HG02798 (cell line): ENCODE data around the gene CREBBP.

Experiments used
- ATAC-seq: cut with Tn5 transposase; IDR thresholded peaks from one replicate; pipeline ENCODE4 v1.9.1; 2021; ENCODE audit warnings: mild to moderate bottlenecking; ENCODE audit not compliant: unreplicated experiment, poor library complexity

CREBBP gene

GRCh38 chr16:3800477-3801270 is 79.8 kb downstream of the CREBBP start:
- ATAC-seq, result no peak

DNA sequence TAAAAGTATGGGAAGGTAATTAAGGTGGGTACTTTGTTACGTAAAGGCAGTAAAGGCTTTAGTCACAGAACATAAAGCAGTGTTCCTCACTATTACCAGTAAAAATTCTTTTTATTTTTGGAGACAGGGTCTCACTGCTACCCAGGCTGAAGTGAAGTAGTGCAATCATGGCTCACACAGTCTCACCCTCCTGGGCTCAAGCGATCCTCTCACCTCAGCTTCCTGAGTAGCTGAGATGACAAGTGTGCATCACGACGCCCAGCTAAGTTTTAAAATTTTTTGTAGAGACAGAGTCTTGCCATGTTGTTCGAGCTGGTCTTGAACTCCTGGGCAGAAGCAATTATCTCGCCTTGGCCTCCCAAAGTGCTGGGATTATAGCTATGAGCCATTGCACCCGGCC is 80.5 kb downstream of the CREBBP start:
- no peak for ATAC-seq

DNA sequence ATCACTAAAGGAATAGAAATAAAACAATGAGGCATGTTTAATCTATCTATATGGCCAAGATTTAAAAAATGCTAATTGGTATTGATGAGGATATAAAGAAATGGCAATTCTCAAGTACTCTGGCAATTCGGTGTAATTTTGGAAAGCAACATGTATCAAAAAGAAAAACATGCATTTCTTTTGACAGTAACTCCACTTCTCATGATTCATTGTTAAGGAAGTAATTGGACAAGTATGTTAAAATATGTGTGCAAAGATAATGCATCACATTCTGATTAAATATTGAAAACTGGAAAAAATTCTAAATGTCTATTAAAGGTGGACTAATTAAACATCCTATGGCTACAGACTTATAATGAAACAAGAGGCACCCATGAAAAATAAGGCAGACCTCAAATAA is 81.2 kb downstream of the CREBBP start:
- ATAC-seq, result no peak

- no peak for ATAC-seq
These were observed 81.7 kb downstream of the CREBBP start for GRCh38 chr16:3798838-3799237.

- no peak for ATAC-seq
These were observed 82.4 kb downstream of the CREBBP start for GRCh38 chr16:3797904-3798811.

DNA sequence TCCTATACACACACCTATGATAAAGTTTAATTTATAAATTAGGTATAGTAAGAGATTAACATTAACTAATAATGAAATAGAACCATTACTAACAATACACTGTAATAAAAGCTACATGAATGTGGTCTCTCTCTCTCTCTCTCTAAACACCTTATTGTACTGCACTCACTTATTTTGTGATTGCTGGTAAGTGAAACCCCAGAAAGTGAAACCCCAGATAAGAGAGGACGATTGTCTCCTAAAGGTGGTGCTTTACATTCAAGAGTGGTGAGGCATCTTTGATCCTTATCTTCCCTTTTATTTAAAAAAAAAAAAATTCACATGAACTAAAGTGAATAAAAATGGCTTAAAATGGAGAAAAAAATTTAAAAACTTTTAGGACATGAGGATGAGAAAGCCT is 83.0 kb downstream of the CREBBP start:
- ATAC-seq, result no peak

GRCh38 chr16:3793161-3793576 is 87.3 kb downstream of the CREBBP start:
- ATAC-seq, result no peak

DNA sequence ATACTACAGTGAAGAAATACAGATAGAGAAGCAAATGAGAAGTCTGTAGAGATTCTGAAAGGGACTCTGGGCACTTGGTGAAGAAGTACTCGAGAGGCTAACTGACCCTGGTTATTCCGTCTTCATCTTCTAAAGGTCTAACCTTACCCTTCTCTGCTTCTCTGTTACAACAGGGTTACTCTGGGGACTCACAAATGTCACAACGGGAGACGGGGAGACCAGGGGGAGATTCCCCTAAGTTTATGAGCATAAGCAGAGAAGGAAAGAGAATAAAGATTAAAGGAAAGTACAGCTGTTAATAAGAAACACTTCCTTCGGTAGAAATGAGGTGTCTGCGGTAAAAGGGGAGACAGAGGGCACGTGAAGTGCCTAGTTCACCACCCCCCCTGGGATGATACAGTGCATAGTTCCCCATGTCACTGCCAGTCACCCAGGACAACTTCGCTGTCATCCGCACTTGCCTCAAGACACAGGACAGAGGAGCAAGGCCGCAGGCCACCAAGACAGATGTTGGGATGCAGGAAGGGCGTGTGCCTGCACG is 88.0 kb downstream of the CREBBP start:
- no peak for ATAC-seq

- no peak for ATAC-seq
These were observed 88.8 kb downstream of the CREBBP start for GRCh38 chr16:3791701-3792100.

DNA sequence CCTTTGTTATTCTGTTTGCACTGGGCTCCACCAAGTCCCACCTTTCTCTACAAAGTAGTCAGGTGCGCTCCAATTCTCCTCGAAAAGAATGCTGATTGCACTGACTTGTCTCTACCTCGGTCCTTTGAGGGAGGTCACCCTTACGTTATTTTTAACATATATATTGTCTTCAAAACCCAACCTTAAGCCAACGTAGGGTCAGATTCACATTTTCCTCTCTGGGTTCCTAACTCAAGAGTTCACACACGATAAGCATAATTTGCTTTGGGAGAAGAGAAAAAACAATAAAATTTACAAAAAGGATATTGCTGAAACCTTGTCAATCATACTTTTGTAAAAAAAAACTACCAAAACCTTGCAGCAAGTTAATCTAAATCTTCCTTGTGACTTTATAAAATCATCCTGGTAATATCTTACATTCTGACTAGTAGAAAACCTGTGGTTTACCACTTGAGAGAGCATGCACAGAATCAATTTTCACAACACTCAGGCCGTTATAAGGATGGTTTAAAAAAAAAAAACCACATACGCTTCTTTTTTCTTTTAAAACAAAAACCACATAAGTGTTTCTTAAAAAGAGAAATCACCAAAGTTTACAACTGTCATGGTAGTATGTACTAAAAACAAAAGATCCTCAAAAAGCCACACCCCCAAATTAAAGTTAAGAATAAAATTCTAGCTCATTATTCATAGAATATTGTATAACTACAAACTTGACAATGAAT is 91.0 kb downstream of the CREBBP start:
- peak; percentile 40 for ATAC-seq

GRCh38 chr16:3788711-3789374 is 91.7 kb downstream of the CREBBP start:
- no peak for ATAC-seq

DNA sequence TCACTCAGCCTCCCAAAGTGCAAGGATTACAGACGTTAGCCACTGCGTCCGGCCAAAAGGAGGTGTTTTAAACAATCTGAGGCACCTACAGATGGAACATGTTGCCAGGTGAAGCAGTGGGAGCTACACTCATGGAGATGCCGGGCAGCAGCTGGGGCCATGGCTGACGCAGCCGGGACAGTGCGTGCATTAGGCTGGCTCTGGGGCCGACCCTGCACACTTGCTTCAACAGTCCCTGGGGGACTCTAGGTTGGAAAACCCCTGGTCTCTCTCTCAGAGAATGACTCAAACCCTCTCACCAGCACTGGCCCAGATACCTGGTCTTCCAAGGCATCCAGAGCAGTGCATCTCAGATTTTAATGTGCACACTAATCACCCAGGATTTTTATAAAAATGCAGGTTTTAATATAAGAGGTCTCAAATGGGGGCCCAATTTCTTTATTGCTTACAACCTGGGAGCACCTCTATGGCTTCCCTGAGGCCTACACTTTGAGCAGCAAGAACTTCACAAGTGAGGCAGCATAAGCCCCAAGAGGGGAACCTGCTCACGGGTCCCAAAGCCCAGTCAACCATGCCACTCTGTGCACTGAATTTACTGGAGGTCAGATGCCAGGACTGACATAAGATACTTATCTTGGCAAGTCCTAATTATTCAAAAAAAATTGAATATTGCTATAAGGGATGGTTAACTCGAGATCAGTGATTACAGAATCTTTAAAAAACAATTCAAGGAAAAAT is 92.4 kb downstream of the CREBBP start:
- peak; percentile 84 for ATAC-seq

DNA sequence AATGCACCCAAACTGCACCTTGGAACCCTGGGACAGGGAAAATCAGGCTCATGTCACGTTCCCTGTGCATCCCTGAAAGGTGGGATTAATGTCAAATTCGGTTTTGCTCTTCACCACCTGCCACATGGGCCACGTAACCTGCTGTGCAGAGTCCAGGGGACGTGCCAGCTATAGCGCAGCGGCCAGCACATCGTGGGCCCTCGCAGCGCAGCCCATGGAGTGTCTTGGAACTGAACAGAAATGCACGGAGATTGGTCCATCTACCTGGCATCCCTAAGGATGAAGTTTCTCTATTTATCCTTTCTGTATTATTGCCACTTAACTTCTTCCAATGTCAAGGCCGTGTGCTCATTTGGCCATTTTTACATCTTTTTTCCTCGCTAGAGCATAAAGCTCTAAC is 95.1 kb downstream of the CREBBP start:
- ATAC-seq, result no peak

DNA sequence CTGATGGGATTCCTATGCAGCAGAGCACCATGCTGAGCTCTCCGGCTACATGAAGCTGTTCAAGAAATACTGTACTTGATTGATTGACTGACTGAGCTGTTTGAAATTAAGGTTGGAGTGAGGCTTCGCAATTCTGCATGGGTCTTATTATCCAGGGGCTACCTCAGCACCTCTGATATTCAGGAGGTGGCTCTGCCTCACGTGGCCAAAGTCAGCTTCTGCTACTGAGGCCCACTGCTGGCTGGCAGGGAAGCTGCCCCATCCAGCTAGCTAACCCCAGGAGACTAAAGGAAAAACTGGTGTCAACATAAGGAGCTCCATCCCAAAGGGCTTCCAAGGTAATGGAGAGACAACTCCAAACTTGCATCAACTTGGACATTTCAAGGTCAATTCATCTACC is 97.0 kb downstream of the CREBBP start:
- ATAC-seq, result no peak

DNA sequence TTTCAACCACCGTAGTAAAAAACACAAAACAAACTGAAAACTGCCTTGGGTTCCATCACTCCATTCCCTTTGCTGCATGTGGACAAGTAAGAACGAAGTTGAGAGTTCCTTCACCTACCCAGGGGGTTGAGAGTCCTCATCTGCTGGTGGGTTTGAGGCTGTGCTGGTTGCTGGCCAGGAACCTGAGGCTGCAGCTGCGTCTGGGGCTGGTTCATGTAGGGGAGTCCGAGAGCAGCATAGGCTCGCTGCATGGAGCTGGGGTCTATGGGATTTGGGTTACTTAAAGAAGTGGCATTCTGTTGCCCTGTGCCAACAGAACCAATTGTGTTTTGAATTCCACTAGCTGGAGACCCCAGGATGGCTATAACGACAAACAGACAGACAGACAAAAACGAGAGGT is 97.9 kb downstream of the CREBBP start:
- no peak for ATAC-seq

DNA sequence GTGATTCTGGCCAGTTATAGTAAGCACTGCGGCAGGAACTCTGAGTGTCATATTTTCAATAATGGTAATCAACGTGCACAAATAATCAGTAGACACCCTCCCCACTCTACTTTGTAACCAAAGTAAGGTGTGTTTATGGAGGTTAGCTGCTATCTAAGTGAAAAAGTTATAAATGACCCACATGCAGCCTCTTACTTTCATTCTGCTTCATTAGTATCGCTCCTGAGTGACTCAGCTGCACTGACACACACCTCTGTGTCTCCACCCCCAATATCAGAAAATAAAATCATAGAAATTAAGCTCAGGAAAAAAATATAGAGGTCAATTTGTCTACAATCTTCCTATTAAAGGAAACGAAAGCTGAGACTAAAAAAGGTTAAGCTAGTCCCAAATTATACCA is 99.1 kb downstream of the CREBBP start:
- no peak for ATAC-seq

DNA sequence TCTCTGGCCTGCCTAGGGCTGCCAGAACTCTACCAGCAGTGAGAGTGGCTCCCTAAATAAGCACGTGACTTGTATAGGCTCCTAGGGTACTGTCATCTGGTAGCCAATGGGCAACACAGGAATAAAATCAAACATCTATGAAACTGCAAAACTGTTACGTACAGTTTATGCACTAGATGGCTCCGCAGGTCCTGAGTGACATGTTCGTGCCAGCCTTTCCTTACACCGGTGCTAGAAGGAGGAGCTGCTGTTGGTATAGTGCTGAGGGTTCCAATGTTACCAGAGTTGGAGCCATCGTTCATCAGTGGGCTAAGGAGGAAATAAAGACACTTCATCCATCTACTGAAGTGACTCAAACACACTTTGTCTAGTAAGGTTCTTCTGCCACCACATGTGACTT is 99.9 kb downstream of the CREBBP start:
- ATAC-seq, result no peak

- ATAC-seq, result no peak
These were observed 104.2 kb downstream of the CREBBP start for GRCh38 chr16:3776316-3776715.

- no peak for ATAC-seq
These were observed 105.7 kb downstream of the CREBBP start for GRCh38 chr16:3774819-3775218.
